Endothelial cell of umbilical vein (primary cell): ENCODE data around the gene TRRAP. TPM values are rescaled to one million over a fixed set of nuclear protein-coding genes. Genes with fewer than 3 reads are reported as not detected.

Experiments
- BruUV-seq: library from RNA; stranded (reverse); fragments of 400-500 nt; replicated peaks from 2 replicates; lab custom pipeline; 2021; lab: Mats Ljungman, UMichigan
- CTCF ChIA-PET: fragments of 300-600, 350-600 bp; sonication (Branson Sonifier 250); formaldehyde crosslinking; loops from one replicate; lab custom pipeline; 2021; ENCODE audit warnings: antibody characterized with exemption, inconsistent platforms; lab: Charles Lee
- POLR2A ChIA-PET: fragments of 300-600, 350-600 bp; sonication (Branson Sonifier 250); formaldehyde crosslinking; loops from one replicate; lab custom pipeline; 2021; ENCODE audit warnings: antibody characterized with exemption, inconsistent platforms; lab: Charles Lee
- DNase-seq: peaks from one replicate; pipeline ENCODE4 v3.0.0-alpha.2; 2011; ENCODE audit warnings: low read depth, low spot score
- FAIRE-seq: peaks from 2 replicates; lab custom pipeline; 2011; peaks lifted over from hg19 to GRCh38; lab: Jason Lieb, UNC
- H2AFZ ChIP-seq: 2 replicates; pipeline ENCODE4 v1.6.0; 2012; ENCODE audit warnings: low read depth, low read length, control low read depth, inconsistent platforms
- H3K27ac ChIP-seq: 2 replicates; pipeline ENCODE4 v1.5.1; 2011; ENCODE audit warnings: low read depth, mild to moderate bottlenecking, control low read depth, low read length, moderate library complexity; ENCODE audit not compliant: insufficient read depth
- H3K27me3 ChIP-seq, 2 experiments: 2 replicates each; pipeline versions ENCODE4 v1.6.0 to v1.6.1; 2011; ENCODE audit warnings: low read length in 2 of 2, mixed read lengths in 1 of 2; ENCODE audit not compliant: control insufficient read depth in 2 of 2, insufficient read depth in 2 of 2
- H3K36me3 ChIP-seq, 2 experiments: 2 replicates in 1 of 2; 3 replicates in 1 of 2; pipeline ENCODE4 v1.5.1; 2011; ENCODE audit warnings: low read length in 2 of 2, mild to moderate bottlenecking in 1 of 2, moderate library complexity in 1 of 2; ENCODE audit not compliant: control insufficient read depth in 2 of 2, insufficient read depth in 2 of 2; ENCODE audit errors: extremely low read depth in 1 of 2
- H3K4me1 ChIP-seq: 3 replicates; pipeline ENCODE4 v1.5.1; 2011; ENCODE audit warnings: mild to moderate bottlenecking, low read length; ENCODE audit not compliant: control insufficient read depth, insufficient read depth; ENCODE audit errors: extremely low read depth
- H3K4me2 ChIP-seq: 2 replicates; pipeline ENCODE4 v1.6.1; 2011; ENCODE audit warnings: low read length, control low read depth, mixed read lengths; ENCODE audit not compliant: insufficient read depth
- H3K4me3 ChIP-seq, 3 experiments: fragments of 200-600 bp in 1 of 3; sonication (generic), shearing (Covaris generic) in 1 of 3; replicated peaks in 1 of 3; 2 replicates each; pipeline ENCODE4 v1.5.1; 2011 to 2016; ENCODE audit warnings: control low read depth in 3 of 3, low read length in 3 of 3, mild to moderate bottlenecking in 2 of 3, inconsistent platforms in 1 of 3, low read depth in 1 of 3, moderate library complexity in 1 of 3; ENCODE audit not compliant: insufficient read depth in 1 of 3
- H3K79me2 ChIP-seq: 2 replicates; pipeline ENCODE4 v1.6.0; 2012; ENCODE audit warnings: low read length, inconsistent platforms; ENCODE audit not compliant: control insufficient read depth, insufficient read depth
- H3K9ac ChIP-seq: replicated peaks from 2 replicates; pipeline ENCODE3; 2011; ENCODE audit warnings: low read length, control low read depth; ENCODE audit not compliant: insufficient read depth; ENCODE audit errors: extremely low read depth
- H3K9me1 ChIP-seq: replicated peaks from 3 replicates; pipeline ENCODE4 v1.6.0; 2011; ENCODE audit warnings: mild to moderate bottlenecking, low read length; ENCODE audit not compliant: control insufficient read depth, insufficient read depth; ENCODE audit errors: extremely low read depth
- H3K9me3 ChIP-seq: replicated peaks from 2 replicates; pipeline ENCODE4 v1.5.1; 2012; ENCODE audit warnings: low read length, inconsistent platforms; ENCODE audit not compliant: control insufficient read depth, insufficient read depth
- H4K20me1 ChIP-seq: replicated peaks from 2 replicates; pipeline ENCODE3; 2011; ENCODE audit warnings: mild to moderate bottlenecking, low read length; ENCODE audit not compliant: control insufficient read depth, insufficient read depth; ENCODE audit errors: extremely low read depth
- CTCF ChIP-seq, 2 donors: IDR thresholded peaks; 1 replicate in 1 of 2; 2 replicates in 1 of 2; pipeline ENCODE4 v1.5.1; 2011; ENCODE audit warnings: low read length in 2 of 2, mild to moderate bottlenecking in 2 of 2, moderate library complexity in 2 of 2, control low read depth in 1 of 2, inconsistent platforms in 1 of 2, low read depth in 1 of 2; ENCODE audit not compliant: insufficient read depth in 1 of 2; ENCODE audit errors: extremely low read depth in 1 of 2
- EZH2 ChIP-seq: IDR thresholded peaks from 2 replicates; pipeline ENCODE4 v1.6.1; 2012; ENCODE audit warnings: borderline replicate concordance, low read depth, mild to moderate bottlenecking, moderate library complexity, low read length, inconsistent platforms; ENCODE audit not compliant: severe bottlenecking
- FOS ChIP-seq: IDR thresholded peaks from 2 replicates; pipeline ENCODE4 v1.6.1; 2011; ENCODE audit warnings: mild to moderate bottlenecking, low read length, moderate library complexity, borderline replicate concordance; ENCODE audit not compliant: insufficient read depth
- GATA2 ChIP-seq: IDR thresholded peaks from 2 replicates; pipeline ENCODE4 v1.7.0; 2011; ENCODE audit warnings: low read depth, mild to moderate bottlenecking, moderate library complexity, mixed read lengths, low read length; ENCODE audit not compliant: insufficient read length, insufficient read depth
- JUN ChIP-seq: IDR thresholded peaks from 2 replicates; pipeline ENCODE4 v1.6.1; 2011; ENCODE audit warnings: borderline replicate concordance, low read depth; ENCODE audit not compliant: insufficient read length, insufficient read depth
- MAX ChIP-seq: IDR thresholded peaks from 2 replicates; pipeline ENCODE4 v1.6.1; 2011; ENCODE audit not compliant: insufficient read depth, insufficient read length
- MYC ChIP-seq: IDR thresholded peaks from one replicate; pipeline ENCODE4 v1.6.1; 2011; ENCODE audit warnings: mild to moderate bottlenecking, low read depth, low read length
- POLR2A ChIP-seq: IDR thresholded peaks from 2 replicates; pipeline ENCODE4 v1.6.1; 2012; ENCODE audit warnings: low read depth, mild to moderate bottlenecking, control low read depth, low read length
- POLR2AphosphoS5 ChIP-seq: IDR thresholded peaks from 2 replicates; pipeline ENCODE4 v1.6.1; 2012; ENCODE audit warnings: low read depth, mild to moderate bottlenecking, control low read depth, low read length, moderate library complexity; ENCODE audit not compliant: insufficient read depth
- dilution Hi-C: fragments of 300-500 bp; cut with MboI; formaldehyde crosslinking; loops from one replicate; pipeline ENCODE4 v1.15.0; 2019; ENCODE audit warnings: low sequenced_read_pairs; ENCODE audit not compliant: extremely low pct_ligation_motif_present
- intact Hi-C: fragments of 100-400 bp; cut with micrococcal nuclease; formaldehyde crosslinking; loops from one replicate; pipeline ENCODE4 v1.10.0; 2022
- polyA plus RNA-seq, 4 experiments: library from polyadenylated mRNA; depleted of rRNA in 3 of 4; stranded (reverse) in 3 of 4; unstranded in 1 of 4; fragments of >200 nt; gene quantifications; 2 replicates each; pipeline versions ENCODE4 v1.2.1 to v1.2.3, GENCODE V29; 2011 to 2012; ENCODE audit warnings: missing spikeins in 1 of 4
- total RNA-seq: library from RNA; stranded (reverse); gene quantifications from 2 replicates; pipeline ENCODE4 v1.2.3, GENCODE V29; 2021

The TRRAP gene
- total and polyA plus RNA-seq, 2 donors (not counting 3 experiments of a cell fraction or from before 2014, with no cell fraction given) = 21.8 to 45.8 TPM

DNA sequence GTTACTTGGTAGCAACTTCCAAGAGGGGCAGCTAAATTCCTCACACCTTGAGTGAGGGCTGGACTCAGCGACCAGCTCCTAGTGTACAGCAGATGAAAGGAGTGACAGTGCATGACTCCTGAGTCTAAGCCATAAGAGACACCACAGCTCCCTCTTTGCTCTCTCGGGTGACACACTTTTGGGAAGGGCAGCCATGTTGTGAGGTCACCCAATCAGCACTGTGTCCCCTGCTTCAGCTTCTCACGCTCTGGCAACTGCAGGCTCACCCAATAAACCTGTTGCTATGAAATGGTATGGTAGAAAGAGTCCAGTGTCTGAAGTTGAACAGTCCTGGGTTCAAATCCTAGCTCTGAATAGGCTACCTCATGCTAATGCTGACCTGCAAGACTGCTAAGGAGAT lies 29.4 kb upstream of the TRRAP start:
- POLR2A ChIA-PET = no interaction called here

More for the DNA sequence above, 29.4 kb upstream of the TRRAP start:
- dilution Hi-C loops = no loop called here
- BruUV-seq = no TSS peak
- Histone ChIP-seq H2AFZ (no peak overlapping the region), H3K79me2 (no peaks in the 10 kb centered on the region), H3K4me1 (no peaks in the 10 kb centered on the region), H3K9ac (no peak overlapping the region), H3K9me1 (no peaks in the 10 kb centered on the region), H3K27ac (no peak overlapping the region), H3K4me3 (no peak overlapping the region), H3K27me3 (no peaks in the 10 kb centered on the region), H4K20me1 (no peaks in the 10 kb centered on the region), H3K36me3 (no peaks in the 10 kb centered on the region), H3K9me3 (no peaks in the 10 kb centered on the region), H3K4me2 (no peak overlapping the region)
- TF ChIP-seq MAX (no peak), MYC (no peak), GATA2 (no peak), EZH2 (no peak), POLR2AphosphoS5 (no peak), JUN (no peak), POLR2A (no peak), FOS (no peak), CTCF (IDR thresholded peaks at IDR 0.05; ENCODE audit: extremely low read depth in 1 of 2, insufficient read depth in 1 of 2, low read depth in 1 of 2, low read length in 2 of 2) (no peak)
- CTCF ChIA-PET = no interaction called here
- intact Hi-C loops = no loop called here
- no peak for DNase-seq
- FAIRE-seq = no peak
